Prostate gland (tissue), 2 donors: ENCODE results near the gene CORIN.

Experiments used
- CTCF ChIP-seq, 4 experiments: fragments of 200-600 bp in 2 of 4; fragments of 450-650 bp in 2 of 4; sonication (generic) in 2 of 4; IDR thresholded peaks; 1 replicate in 3 of 4; 2 replicates in 1 of 4; pipeline ENCODE4 v1.5.1; 2016 to 2019; ENCODE audit warnings: antibody characterized with exemption in 4 of 4, mild to moderate bottlenecking in 2 of 4, moderate library complexity in 2 of 4
- POLR2A ChIP-seq: fragments of 450-650 bp; IDR thresholded peaks from one replicate; pipeline ENCODE4 v1.6.1; 2016; ENCODE audit warnings: antibody characterized with exemption, mild to moderate bottlenecking

GRCh38 chr4:47837094-47837907 is 566 bp downstream of the CORIN start:
- no peak for TF ChIP-seq CTCF (IDR thresholded peaks at IDR 0.05)
- no peak for TF ChIP-seq POLR2A
